GM18511 (cell line): Measurements from ENCODE around the gene TRIO.
"Not testable (repeated sequence)": the region's sequence is repeated elsewhere in the genome, so short reads cannot be mapped to it uniquely, and the experiment has no call there.

Experiments used
- ATAC-seq: cut with Tn5 transposase; IDR thresholded peaks from one replicate; pipeline ENCODE4 v1.9.1; 2021; ENCODE audit warnings: mild to moderate bottlenecking, moderate library complexity; ENCODE audit not compliant: unreplicated experiment

The TRIO gene

GRCh38 chr5:14369780-14370179 is 226.6 kb downstream of the TRIO start:
- ATAC-seq, result no peak

GRCh38 chr5:14370386-14370785 is 227.2 kb downstream of the TRIO start:
- ATAC-seq, result no peak

- no peak for ATAC-seq
These were observed 230.5 kb downstream of the TRIO start for GRCh38 chr5:14373685-14374084.

GRCh38 chr5:14374100-14374499 is 231.0 kb downstream of the TRIO start:
- no peak for ATAC-seq

GRCh38 chr5:14376789-14377188 is 233.6 kb downstream of the TRIO start:
- ATAC-seq, result no peak

- ATAC-seq, result no peak
These were observed 236.8 kb downstream of the TRIO start for GRCh38 chr5:14379739-14380497.

- ATAC-seq, result no peak
These were observed 237.6 kb downstream of the TRIO start for GRCh38 chr5:14380712-14381111.

GRCh38 chr5:14382640-14383039 is 239.5 kb downstream of the TRIO start:
- ATAC-seq, result no peak

- no peak for ATAC-seq
These were observed 240.8 kb downstream of the TRIO start for GRCh38 chr5:14383923-14384322.

- no peak for ATAC-seq
These were observed 241.9 kb downstream of the TRIO start for GRCh38 chr5:14385019-14385418.

- no peak for ATAC-seq
These were observed 243.9 kb downstream of the TRIO start for GRCh38 chr5:14386884-14387624.

- no peak for ATAC-seq
These were observed 245.6 kb downstream of the TRIO start for GRCh38 chr5:14388741-14389140.

- not testable (repeated sequence) for ATAC-seq
These were observed 249.4 kb downstream of the TRIO start for GRCh38 chr5:14392552-14392951.

GRCh38 chr5:14394365-14394764 is 251.2 kb downstream of the TRIO start:
- no peak for ATAC-seq

- no peak for ATAC-seq
These were observed 252.3 kb downstream of the TRIO start for GRCh38 chr5:14395411-14395810.

- ATAC-seq, result no peak
These were observed 252.9 kb downstream of the TRIO start for GRCh38 chr5:14396066-14396465.

GRCh38 chr5:14396737-14397136 is 253.6 kb downstream of the TRIO start:
- ATAC-seq, result no peak

GRCh38 chr5:14397717-14398116 is 254.6 kb downstream of the TRIO start:
- no peak for ATAC-seq

GRCh38 chr5:14399054-14399692 is 256.0 kb downstream of the TRIO start:
- no peak for ATAC-seq

GRCh38 chr5:14400085-14400484 is 256.9 kb downstream of the TRIO start:
- ATAC-seq, result no peak

GRCh38 chr5:14400611-14401010 is 257.5 kb downstream of the TRIO start:
- no peak for ATAC-seq

GRCh38 chr5:14401639-14402038 is 258.5 kb downstream of the TRIO start:
- ATAC-seq, result no peak
